Smooth muscle cell of the brain vasculature (primary cell): ENCODE results near the gene PCED1A.
"Not testable (repeated sequence)": the region's sequence is repeated elsewhere in the genome, so short reads cannot be mapped to it uniquely, and the experiment has no call there.

Experiments used
- DNase-seq: peaks from one replicate; pipeline ENCODE4 v3.0.0-alpha.2; 2012; ENCODE audit warnings: low read depth, low spot score

The PCED1A gene

DNA sequence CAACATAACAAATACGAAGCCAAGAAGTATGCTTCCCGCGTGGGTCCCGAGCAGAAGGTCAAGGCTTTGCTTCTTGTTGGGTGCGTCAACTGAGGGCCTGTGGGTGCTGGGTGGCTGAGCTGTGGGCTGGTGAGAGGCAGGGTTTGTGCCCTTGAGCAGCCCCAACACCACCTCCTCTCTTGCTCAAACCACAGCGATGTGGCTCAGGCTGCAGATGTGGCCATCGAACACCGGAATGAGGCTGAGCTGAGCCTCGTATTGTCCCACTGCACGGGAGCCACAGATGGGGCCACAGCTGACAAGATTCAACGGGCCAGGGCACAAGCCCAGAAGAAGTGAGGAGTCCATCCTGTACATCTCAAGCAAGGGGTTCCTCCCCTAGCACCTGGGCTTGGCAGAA lies 25.8 kb upstream of the PCED1A start:
- DNase-seq, result no peak

DNA sequence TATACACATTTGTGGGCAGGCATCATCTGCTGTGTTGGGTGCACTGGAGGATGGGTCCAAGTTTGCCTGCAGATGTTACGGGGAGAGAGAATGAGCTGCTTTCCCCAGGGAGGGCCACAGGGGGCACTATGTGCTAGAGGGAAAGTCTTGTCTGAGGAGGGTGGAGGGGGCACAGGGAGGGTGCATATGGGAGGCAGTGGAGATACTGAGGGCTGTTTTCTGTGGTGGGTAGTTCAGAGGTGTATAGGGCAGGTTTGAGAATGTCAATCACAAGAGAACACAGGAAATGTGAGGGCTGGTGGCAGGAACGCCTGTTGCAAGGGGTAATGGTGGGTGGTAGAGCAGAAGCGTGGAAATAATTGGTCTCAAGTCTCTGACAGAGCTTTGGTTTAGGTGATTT lies 25.2 kb upstream of the PCED1A start:
- no peak for DNase-seq

DNA sequence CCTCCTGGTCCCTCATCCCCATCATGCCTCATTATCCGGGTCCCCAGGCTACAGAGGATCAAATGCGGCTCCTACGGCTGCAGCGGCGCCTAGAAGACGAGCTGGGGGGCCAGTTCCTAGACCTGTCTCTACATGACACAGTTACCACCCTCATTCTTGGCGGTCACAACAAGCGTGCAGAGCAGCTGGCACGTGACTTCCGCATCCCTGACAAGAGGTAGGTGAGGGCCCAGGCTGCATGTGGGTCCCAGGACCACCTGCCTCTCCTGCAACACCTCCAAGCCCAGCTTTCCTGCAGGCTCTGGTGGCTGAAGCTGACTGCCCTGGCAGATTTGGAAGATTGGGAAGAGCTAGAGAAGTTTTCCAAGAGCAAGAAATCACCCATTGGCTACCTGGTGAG lies 24.6 kb upstream of the PCED1A start:
- no peak for DNase-seq

DNA sequence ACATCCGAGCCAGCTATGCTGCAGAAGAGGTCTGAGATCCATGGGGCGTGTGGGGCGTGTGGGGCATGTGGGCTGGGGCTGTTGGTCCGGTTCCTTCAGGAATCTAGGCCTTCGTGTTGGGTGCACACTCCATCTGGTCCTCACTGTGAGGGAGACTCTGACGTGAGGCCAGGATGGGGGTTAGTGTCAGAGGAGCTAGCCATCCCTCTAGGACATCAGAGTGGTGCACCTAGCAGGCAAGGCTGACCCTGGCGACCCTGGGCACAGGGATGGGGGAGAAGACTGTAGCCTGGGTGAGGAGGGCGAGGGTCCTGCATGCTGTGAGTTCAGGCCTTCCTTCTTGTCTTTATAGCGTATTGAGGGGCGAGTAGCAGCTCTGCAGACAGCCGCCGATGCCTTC lies 24.2 kb upstream of the PCED1A start:
- DNase-seq, result no peak

DNA sequence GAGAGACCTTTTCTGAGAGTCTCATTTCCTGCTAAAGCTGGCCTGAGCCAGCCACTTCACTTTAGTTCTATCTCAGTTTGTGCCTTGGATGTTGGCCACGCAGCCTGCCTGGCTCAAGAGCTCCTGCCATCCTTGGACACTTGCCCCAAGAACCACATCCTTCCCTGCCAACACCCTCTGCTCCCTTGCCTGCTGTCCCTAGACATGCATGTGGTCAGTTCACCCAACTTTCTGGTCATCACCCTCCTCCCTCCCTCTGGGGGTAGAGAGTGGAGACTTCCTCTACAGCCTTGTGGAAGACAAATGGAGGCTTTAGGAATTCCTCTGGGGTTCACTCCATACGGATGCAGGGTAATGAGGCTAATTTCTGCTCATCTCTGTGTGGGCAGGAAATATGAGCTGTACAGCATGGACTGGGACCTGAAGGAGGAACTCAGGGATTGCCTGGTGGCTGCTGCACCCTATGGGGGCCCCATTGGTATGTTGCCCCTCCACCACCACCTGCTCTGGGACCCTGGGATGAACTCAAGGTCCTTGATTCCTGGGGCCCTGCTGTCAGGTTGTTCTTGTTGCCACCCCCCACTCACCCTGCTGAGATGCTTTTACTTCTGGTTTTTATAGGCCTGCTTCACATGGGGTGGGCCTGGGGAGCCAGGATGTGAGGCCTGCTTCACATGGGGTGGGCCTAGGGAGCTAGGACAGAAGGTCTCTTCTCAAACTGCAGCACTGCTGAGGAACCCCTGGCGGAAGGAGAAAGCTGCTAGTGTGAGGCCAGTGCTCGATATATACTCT lies 19.1 kb upstream of the PCED1A start:
- DNase-seq, result no peak

DNA sequence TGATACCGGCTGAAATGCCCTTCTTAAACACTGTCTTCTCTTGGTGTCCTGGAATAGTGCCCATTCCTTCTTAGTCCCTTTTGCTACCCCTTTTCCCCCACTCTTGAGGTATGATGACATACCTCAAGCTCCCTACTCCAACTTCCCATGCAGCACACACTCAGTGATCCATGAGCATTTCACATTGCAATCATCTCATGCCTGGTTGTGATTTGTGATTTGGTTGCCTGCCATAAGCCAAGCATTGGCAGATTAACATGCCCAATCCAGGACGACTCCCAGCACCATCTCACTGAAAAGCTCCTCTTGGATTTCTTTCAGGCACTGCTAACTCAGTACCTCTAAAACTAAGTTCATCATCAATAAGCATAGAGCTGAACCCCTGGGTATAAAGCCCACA lies 18.1 kb upstream of the PCED1A start:
- DNase-seq, result no peak

DNA sequence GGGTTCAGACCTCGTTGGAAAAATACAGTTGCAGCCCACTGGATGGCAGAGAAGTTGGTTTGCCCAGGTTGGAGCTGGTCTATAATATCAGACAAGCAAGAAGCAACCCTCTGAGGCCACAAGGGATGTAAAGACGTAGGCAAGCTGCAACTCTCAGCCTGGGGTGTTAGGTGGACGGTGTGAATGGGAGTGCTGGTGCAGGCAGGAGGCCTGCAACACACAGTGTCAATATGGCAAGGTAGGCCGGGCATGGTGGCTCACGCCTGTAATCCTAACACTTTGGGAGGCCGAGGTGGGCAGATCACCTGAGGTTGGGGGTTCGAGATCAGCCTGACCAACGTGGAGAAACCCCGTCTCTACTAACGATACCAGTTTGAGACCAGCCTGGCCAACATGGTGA lies 10.6 kb upstream of the PCED1A start:
- DNase-seq, result no peak

DNA sequence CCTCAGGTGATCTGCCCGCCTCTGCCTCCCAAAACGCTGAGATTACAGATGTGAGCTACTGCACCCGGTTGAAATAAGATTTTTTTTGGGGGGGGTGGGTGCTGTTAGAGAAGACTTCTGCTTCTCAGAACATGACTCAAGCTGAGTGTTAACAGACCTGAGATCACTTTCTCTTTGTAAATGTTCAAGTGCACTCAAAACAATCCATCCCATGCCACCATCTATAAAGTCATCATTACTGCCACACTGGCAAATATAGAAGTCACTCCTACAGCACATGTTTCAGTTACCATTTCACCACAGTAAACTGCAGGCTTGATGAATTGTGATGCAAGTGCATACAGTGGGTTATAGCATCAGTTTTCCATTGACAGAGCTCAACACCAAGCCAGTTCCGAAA lies 9.1 kb upstream of the PCED1A start:
- DNase-seq, result no peak

DNA sequence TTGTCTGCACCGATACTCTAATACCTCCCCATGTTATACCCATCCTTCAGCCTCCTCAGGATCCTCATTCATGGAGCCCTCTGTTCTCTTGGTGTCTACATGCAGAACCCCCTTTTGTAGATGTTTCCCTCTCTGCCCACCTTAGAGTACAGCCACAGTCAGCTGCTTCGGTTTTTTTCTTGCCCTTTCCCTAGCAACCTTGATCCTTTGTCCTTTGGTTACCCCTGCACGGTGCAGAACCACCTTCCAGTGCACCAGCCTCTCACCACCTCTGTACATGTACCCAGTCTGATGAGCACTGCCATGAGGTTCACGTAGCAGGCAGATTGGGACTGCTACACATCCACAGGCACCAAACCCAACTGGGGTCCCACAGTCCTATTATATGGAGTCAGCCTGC lies 7.3 kb upstream of the PCED1A start:
- no peak for DNase-seq

DNA sequence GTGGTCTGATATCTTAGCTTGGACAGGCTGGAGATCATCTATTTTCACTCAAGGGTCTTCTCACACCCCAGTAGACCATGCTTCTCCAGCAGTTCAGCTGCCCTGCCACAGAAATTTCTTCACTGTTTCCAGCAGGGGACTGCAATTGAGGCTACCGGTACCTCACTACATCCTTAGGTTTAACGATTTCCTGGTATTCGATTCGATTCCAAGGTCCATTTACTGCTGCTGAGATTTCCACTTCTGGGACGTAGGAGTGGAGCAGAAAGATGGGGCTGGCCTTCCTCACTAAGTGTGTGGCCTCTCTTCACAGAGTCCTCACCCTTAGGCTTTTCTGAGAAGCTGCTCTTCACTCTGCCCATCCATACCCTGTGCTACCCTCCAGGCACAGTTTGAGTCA lies 6.2 kb upstream of the PCED1A start:
- DNase-seq, result no peak

DNA sequence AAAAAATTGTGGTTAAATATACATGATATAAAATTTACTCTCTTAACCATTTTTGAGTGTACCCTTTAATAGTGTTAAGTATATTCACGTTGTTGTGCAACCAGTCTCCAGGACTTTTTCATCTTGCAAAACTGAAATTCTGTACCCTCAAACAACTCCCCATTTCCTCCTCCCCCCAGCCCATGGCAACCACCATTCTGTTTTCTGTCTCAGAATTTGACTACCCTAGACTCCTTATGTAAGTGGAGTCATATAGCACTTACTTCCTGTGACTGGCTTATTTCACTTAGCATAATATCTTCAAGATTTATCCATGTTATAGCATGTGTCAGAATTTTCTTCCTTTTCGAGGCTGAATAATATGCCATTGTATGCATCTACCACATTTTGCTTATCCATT lies 5.2 kb upstream of the PCED1A start:
- DNase-seq, result no peak

DNA sequence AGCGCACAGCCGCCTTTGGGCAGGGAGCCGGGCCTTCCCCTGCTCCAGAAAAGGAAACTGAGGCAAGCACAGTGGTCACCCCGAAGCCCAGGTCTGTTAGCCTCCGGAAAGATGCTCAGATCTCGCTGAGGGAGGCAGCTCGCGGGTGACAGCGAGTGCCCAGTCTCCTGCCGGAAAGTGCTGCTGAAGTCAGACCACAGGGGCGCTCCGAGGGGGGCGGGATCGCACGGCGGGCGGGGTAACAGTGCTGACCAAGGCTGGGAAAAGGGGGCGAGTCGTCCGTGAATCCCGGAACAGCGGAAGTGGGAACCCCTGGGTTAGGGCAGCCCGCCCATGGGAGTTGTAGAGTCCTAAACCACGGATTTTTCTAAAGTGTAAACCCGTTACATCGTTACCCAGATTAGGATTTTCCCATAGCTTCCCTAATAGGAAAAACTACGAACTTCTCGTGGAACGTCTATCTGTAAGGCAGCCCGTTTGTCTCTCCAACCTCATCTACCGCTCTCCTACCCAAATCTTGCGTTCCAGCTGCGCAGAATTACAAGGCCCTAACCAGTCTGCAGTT lies 594 bp upstream of the PCED1A start:
- DNase-seq, result no peak

DNA sequence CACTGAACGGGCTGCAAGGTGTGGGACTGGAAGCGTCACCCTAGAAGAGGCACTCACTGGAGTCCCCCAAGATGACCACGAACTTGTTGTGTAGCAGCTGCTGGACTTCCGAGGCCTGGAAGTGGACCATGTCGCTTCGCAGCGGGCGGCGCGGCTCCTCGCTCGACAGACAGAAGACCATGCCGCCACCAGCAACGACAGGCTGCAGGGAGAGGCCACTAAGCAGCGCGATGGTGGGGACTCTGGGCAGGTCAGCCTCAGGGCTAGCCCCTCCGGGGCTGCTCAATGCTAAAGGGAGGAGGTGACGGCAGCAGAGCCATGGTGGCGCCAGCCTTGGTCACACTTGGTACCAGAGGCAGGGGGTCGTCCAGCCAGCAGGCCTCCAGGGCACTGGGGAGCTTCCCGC lies 720 bp downstream of the PCED1A start:
- no peak for DNase-seq

DNA sequence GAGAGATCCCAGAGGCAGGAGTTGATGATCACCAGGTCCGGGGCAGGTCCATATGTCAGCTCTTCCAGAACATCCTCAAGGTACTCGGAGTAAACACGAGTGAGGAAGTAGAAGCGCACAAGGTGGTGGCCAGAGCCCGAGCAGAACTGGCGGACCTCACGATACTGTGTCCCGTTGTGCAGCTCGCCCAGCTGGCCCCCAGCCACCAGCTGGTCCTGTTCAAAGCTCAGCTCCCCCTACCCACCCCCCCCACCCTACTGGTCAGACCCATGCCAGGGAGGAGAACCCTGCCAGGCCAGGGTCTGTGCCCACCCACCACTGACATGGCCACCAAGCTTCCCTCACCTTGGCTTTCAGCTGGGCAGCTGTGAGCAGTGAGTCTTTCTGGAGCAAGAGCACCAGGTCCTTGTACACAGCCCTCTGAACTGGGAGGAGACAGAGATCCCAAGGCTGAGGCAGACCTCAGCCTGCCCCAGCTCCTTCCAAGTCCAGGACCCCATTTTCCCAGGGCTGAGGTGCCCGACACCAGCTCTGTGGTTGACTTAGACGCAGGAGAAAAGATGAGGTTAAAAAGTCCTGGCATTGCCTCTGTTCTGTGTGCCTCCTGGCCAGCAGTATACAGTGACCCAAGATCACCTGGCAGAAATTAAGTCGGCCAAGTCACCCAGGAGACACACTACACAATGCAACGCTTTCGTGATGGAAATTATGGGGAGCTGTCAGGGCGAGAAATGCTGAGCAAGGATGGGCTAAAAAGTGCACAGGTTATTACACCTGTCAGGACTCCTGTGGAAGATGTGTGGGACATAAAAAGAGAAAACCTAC lies 1.4 kb downstream of the PCED1A start:
- DNase-seq, result no peak

DNA sequence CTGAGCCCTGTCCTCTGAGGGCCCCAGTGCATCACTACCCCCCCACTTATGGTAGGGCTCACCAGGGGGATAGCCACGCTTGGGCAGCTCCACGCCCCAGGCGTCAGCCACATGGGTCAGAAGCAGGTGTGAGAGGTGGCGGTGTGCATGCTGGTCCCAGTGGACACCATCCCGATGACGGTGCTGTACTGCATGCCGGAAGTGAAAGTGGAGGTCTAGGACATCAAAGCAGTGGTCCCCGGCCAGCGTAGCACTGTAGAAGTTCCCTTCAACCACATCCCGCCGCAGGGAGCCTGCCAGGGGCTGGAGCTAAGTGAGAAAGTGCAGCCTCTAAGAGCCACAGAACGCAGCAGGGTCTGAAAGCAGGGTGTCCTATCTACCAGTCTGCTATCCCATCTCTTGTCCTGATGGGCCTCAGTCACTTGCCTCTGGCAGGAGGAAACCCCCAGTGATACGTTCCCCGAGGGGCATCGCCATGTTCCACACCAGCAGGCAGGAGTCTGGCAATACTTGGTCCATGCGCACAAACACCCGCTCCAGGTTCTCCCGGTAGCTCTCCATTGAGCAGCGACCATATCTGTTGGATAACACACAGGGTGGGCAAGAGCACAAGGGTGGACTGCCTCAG lies 2.2 kb downstream of the PCED1A start:
- DNase-seq, result no peak

DNA sequence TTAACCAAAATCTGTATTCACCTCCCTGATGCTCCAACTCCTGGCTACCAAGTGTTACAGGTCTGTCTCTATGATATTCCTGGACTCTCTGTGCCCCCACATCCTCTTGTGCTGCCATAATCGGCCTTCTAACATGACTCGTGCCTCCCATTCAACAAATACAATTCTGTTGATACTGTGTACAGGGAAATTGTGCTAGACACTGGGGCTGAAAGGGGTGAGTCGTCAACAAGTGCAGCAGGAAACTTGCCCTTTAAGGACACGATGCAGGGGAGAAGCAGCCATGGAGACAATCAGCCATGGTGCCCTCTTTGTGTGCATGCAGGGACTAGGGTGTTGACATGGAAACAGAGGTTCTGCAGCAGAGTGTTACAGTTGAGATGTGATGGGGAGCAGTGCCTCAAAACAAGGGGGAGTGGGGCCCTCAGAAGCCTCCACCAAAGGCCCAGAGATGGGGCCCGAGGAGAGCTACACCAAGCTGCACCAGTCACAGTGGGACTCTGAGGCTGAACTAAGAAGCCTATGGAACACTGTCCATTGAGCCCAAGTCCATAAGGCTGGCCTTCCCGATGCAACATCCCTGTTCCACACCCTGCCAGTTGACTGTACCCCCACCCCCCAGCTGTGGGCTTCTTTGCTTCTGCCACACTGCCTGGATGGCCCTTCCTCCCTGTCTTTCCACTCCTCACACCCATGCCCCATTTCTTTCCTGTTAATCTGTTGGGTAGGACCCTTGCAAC lies 3.1 kb downstream of the PCED1A start:
- DNase-seq, result no peak

DNA sequence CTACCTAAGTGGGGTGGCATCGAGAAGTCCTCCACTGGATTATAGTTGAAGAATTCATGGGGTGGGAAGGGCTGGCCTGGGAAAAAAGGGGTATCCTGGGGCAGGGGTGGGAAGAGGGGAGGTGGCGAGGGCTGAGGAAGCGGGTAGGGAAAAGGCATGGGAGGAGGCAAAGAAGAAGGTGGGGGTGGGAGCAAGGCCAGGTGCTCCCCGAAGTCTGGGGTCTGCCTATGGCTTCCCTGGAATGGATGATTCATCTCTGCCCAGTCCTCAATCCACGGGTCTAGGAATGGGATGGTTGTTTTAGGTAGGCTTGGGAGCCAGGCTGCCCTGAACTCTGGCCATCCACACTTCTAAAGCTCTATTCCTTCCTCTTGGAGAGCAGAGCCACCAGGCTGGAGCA lies 4.4 kb downstream of the PCED1A start:
- DNase-seq, result no peak

DNA sequence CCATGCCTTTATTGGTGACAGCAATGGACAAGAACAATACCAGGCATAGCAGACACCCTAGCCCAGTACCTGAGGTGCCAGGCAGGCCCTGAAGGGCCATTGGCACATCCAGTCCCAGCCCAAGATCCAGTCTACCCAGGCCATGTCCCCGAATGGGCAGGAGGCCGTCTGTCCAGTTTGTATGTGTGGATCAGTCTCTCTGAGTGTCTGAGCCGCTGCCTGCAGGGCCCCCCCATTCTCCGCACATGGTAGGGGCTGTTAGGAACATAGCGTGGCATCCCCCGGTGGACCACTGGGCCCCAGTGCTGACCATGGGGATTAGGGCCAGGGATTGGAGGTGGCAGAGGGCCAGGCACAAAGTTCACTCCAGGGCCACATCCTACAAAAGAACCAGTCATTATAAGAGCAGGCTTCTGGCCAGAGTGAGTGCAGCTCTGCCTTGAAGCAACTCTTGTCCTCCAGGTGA lies 5.1 kb downstream of the PCED1A start:
- DNase-seq, result no peak

DNA sequence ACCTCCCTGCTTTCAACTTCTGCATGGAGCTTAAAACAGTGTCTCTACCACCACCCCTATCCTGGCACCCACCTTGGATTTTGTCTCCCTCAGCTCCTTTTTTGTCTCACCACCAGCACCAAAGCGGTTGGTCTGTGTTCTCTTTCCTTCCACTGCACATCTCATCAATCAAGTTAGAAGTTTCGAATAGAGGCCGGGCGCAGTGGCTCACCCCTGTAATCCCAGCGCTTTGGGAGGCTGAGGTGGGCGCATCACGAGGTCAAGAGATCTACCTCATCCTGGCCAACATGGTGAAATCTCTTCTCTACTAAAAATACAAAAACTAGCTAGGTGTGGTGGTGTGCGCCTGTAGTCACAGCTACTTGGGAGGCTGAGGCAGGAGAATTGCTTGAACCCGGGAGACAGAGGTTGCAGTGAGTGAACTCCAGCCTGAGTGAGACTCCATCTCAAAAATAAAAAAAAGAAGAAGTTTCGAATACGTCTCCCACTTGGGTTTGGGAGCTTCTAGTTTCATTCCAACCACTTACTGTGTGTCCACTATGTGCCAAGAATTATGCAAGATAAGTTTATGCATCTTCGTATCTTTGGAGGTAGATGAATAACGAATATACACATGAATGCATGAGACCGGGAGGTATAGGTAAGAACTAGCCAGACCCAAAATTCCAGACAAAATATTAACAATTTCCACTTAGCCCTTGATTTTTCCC lies 5.9 kb downstream of the PCED1A start:
- no peak for DNase-seq

DNA sequence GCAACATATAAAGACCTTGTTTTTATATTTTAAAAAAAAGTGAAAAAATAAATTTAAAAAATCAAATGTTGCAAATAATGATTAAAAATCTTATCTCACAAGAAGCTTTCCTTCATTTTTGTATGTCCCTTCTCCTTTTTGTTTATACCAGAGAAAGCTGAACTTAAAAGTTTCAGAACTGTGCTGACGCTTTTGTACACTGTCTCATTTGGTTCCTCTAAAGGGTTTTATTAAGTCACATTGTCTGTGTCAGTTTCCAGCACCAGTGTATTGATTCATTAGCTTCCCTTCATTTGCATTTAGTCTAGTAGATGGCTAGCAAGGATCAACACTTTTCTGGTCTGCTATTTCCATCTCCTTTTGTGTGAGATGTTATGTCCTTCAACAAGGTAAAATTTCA lies 6.7 kb downstream of the PCED1A start:
- no peak for DNase-seq

DNA sequence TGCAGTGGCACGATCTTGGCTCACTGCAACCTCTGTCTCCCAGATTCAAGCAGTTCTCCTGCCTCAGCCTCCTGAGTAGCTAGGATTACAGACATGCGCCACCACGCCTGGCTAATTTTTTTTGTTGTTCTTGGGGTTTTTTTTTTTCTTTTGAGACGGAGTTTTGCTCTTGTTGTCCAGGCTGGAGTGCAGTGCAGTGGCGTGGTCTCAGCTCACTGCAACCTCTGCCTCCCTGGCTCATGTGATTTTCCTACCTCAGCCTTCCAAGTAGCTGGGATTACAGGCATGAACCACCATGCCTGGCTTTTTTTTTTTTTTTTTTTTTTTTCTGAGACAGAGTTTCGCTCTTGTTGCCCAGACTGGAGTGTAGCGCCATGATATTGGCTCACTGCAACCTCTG lies 9.2 kb downstream of the PCED1A start:
- DNase-seq, result not testable (repeated sequence)
